HG03135 (cell line): ENCODE measurements around the gene IDUA.
"Not testable (repeated sequence)": the region's sequence is repeated elsewhere in the genome, so short reads cannot be mapped to it uniquely, and the experiment has no call there.

Source experiments
- ATAC-seq: cut with Tn5 transposase; IDR thresholded peaks from one replicate; pipeline ENCODE4 v1.9.1; 2021; ENCODE audit warnings: mild to moderate bottlenecking, moderate library complexity; ENCODE audit not compliant: unreplicated experiment

Gene IDUA

DNA sequence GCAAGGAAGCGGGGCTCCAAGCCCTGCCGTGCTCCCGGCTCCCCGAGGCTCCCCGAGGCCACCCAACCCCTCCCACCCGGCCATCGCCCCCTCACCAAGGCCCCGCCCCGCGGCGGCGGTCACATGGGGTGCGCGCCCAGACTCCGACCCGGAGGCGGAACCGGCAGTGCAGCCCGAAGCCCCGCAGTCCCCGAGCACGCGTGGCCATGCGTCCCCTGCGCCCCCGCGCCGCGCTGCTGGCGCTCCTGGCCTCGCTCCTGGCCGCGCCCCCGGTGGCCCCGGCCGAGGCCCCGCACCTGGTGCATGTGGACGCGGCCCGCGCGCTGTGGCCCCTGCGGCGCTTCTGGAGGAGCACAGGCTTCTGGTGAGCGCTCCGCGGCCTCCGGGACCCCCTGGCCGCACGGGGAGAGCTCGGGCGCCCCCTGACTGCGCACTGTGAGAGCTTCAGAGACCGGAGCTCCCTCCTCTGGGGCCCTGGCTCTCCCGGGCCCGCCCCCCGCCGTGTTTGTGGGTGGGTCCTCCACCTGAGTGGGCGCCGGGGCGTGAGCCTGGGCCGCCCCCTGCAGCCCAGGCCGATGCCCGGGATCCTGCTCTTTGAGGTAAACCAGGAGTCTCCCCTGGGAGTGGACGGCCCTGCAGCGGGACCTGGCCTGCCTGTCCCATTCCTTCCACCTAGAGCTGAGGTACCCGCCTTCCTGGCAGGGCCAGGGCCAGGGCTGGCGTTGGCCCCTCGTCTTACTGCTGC, at the start of gene IDUA:
Gene IDUA (plus strand): TSS at position 166 of the 745 bp plus-strand sequence. CDS start 41 bp downstream, at position 207.
- peak; percentile 64 for ATAC-seq

DNA sequence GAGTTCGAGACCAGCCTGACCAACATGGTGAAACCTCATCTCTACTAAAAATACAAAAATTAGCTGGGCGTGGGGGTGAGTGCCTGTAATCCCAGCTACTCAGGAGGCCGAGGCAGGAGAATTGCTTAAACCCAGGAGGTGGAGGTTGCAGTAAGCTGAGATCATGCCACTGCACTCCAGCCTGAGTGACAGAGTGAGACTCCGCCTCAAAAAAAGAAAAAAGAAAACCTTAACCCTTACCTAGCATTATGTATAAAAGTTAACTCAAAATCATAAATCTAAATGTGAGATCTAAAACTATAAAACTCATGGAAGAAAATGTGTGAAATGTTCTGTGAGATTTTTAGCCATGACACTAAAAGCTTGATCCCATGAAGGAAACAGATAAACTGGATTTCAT, 47.3 kb upstream of the IDUA start:
- not testable (repeated sequence) for ATAC-seq

DNA sequence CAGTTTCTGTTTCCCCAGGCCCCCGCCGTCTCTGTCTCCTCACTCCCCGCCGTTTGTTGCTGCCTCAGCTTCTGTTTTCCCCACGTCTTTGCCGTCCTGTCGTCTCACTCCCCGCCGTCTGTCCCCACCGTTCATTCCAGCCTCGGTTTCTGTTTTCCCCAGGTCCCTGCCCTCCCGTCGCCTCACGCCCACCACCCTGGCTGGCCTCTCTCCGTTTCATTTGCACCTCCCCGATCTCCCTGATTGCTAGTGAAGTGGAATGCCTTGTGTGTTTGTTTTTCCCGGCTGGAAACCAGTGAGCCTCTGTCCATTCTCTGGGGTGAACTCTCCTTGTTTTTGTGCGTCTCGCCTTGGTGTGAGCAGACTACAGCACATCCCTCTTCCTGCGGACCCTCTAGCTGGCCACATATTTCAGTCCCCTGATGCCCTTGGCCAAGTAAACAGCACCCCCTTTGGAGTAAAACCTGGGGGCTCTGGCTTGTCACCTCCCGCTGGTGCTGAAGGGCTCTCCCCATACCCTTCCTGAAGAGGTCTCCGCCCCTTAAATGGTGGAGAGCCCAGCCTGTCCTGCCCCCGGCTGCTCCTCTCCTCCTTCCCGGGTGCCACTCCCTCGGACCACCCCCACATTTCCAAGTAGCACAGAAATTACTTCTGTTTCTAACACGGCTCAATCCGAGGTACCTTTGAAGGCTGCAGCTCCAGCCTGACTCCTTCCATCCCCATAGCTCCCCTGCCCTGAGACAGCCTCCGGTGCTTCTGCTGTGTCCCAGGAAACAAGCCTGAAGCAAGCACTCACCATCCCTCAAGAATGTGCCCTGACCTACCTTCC, 41.4 kb upstream of the IDUA start:
- ATAC-seq = no peak

DNA sequence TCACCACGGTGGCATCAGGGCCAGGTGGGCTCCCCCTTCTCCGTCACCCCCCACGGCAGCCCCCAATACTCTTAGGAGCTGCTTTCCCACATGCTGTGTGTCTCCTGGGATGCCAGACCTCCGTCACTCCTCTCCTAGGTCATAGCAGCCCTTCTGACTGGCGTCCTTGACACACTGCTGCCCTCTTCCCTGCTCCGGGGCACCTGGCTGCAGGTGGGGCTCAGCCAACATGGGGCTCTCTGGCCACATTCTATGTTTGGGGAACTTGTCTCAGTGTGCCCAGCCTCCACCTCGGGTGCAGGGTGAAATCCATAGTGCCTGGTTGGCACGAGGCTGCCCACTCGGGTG, 40.8 kb upstream of the IDUA start:
- no peak for ATAC-seq

DNA sequence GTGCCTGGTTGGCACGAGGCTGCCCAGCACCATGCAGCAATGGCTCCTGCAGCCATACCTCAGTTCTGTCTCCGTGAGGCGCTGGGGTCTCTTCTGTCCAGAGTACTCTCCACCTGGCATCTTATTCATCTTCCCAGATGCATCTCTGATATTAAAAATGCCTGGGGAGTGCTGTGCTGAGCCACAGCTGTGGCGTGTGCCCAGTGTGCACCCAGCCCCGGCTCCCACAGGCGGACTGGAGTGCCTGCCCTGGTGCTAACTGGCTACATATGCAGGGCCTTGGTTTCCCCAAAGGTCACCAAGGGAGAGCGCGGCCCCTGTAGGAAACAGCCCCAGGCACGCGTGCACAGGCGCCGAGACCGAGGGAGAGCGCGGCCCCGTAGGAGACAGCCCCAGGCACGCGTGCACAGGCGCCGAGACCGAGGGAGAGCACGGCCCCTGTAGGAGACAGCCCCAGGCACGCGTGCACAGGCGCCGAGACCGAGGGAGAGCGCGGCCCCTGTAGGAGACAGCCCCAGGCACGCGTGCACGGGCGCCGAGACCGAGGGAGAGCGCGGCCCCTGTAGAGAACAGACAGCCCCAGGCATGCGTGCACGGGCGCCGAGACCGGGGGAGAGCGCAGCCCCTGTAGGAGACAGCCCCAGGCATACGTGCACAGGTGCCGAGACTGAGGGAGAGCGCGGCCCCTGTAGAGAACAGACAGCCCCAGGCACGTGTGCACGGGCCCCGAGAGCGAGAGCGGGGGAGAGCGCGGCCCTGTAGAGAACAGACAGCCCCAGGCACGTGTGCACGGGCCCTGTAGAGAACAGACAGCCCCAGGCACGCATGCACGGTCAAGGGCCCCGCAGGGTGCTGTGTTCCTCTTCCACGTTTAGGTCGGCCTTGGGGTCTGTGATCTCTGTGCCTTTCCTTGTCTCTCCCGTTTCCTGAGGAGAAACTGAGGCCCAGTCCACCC, 40.0 kb upstream of the IDUA start:
- ATAC-seq = no peak

DNA sequence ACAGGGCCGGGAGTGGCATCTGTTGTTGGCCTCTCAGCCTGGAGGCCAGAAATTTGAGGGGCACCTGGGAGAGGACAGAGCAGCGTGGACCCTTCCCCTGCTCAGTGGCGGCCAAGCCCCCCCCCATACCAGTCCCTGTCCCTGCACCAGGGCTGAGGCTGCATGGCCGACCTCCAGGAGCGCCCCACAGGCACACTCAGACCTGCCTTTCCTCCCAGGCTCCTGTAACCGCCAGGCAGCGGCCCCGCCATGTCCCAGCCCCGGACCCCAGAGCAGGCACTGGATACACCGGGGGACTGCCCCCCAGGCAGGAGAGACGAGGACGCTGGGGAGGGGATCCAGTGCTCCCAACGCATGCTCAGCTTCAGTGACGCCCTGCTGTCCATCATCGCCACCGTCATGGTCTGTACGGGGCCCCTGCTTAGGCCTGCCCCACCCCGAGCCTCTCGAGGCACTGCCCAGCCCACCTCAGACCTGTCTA, 39.3 kb upstream of the IDUA start:
- no peak for ATAC-seq

DNA sequence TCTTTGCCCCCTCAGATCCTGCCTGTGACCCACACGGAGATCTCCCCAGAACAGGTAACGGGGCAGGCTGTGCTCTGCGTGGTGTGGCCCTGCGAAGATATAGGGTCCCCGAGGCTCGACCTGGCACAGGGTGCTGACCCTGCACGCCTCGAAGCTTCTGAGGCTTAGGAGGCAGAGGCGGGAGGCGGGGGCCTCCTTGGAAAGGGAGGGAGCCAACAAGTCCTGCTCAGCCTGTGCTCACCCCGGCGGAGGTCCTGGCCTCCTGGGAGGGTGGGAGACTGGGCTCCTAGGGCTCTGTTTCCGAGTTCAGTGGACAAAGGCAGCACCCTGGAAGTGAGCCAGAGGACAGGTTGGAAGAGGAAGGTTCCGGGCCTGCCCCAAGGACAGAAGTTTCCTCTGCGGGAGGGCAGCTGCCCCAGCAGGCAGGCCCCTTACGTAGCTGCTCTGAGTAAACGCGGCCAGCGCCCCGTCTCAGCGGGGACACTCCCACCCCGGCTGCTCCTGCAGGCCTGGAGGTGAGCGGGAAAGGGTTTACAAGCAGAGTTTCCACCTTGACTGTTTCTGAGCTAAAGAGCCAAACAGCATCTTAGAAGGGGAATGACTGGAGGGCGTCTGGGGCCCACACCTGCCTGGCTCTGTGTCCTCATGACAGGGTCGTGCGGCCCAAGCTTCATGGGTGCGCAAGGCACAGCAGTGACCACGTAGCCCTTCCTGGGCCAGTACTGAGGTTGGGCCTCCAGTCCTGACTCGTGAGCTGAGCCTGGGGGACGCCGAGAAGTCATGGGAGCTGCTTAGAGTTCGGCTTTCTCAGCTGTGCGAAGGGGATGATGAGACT, 38.5 kb upstream of the IDUA start:
- no peak for ATAC-seq

DNA sequence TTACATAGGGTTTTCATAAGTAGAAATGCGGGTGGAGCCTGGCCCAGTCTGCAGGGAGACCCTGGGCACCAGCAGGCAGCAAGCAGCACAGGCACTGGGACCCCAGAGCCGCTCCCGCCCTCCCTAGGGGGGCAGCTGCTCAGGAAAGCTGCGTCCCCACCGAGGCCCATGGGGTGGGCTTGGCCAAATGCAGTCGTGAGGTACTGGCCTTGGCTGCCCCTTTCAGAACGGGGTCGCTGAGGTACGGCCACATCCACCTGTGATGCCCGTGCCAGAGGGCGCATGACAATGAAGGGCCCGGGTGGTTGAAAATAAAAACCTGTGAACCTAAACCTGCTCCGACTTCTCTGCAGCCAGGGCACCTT, 37.9 kb upstream of the IDUA start:
- ATAC-seq = no peak

DNA sequence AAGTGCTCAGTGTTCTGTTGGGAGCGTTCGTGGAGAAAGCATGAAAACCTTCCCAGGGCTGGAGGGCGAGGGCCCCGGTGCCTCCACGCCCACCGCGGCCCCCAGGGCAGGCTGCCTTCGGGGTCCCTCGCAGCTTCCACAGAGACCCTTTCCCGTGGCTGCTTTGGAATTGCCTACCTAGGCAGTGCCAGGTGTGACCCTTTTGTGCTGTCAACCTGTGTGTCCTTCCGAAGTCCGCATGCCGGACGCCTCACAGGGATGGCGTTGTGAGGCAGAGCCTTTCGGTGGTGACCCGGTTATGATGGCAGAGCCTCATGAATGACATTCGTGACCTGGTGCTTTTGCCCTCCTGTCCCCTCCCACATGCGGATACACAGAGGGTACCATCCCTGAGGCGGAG, 37.2 kb upstream of the IDUA start:
- no peak for ATAC-seq

DNA sequence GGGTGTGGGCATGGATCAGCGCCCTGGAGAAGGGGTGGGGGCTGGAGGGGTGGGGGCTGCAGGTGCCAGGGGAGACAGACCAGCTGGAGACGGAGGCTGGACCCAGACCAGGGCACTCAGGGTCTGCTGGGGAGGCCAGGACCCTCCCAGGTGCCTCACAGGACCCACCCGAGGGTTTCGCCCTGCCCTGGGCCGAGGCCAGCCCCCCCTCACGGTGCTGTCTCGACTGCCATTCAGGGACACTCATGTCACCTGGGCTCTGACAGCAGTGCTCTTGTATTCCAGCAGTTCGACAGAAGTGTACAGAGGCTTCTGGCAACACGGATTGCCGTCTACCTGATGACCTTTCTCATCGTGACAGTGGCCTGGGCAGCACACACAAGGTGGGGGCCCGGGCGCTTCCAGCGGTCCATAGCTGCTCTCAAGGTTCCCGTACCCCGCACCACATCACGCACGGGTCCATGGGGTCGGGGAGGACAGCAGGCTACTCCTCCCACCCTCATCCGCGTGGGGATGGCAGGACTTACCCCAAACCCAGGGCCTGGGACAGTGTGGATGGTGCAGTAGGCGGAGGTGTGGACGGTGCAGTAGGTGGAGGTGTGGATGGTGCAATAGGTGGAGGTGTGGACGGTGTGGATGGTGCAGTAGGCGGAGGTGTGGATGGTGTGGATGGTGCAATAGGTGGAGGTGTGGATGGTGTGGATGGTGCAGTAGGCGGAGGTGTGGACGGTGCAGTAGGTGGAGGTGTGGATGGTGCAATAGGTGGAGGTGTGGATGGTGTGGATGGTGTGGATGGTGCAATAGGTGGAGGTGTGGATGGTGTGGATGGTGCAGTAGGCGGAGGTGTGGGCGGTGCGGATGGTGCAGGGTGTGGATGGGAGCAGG, 36.5 kb upstream of the IDUA start:
- ATAC-seq = no peak

DNA sequence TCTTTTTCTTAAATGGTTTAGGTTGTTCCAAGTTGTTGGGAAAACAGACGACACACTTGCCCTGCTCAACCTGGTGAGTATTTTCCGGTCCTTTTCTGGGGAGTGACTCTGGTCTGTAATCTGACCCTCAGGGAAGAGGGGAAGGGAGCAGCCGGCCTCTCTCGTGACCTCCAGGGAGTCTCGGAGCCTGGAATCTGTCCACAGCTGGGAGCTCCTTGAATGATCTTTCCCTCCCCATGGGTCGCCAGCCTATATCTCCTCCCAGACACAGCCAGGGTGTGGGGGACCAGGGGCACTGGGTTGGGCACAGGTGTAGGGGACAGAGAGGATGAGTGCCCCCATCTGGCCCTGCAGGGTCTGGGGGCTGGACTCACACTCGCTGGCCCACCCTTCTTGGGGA, 35.7 kb upstream of the IDUA start:
- no peak for ATAC-seq

DNA sequence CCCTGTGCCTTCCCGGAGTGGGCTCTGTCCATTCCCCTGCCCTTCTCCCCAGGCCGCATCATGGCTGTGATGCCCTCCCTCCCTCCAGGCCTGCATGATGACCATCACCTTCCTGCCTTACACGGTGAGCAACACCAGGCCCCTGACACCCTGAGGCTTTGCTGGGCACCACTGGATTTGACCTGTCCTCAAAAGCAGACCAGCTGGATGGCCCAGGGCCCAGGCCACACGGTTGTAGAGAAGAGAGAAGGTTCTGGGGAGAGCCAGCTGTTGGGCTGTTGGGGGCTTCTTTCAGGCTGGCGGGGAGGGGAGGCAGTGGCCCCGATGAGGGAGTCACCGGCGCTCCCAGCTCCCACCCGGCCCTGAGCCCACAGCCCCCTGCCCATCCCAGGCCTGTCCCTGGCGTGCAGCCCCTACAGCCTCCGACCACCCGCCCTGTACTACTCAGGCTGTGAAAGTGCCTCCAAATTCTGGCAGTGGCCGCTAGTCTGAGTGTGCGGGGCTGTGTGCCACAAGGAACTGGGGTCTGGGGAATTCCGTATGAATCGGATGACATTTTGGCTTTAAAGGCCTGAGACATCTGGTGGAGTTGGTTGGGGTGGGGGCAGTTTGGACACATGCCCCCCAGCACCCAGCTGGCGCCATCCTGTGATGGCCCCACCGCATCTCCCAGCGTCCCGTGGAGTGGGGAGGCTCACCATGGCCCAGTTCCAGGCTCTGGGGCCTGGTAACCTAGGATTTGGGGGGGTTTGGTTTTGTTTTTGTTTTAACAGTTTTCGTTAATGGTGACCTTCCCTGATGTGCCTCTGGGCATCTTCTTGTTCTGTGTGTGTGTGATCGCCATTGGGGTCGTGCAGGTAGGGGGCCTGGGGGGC, 35.0 kb upstream of the IDUA start:
- ATAC-seq = no peak

DNA sequence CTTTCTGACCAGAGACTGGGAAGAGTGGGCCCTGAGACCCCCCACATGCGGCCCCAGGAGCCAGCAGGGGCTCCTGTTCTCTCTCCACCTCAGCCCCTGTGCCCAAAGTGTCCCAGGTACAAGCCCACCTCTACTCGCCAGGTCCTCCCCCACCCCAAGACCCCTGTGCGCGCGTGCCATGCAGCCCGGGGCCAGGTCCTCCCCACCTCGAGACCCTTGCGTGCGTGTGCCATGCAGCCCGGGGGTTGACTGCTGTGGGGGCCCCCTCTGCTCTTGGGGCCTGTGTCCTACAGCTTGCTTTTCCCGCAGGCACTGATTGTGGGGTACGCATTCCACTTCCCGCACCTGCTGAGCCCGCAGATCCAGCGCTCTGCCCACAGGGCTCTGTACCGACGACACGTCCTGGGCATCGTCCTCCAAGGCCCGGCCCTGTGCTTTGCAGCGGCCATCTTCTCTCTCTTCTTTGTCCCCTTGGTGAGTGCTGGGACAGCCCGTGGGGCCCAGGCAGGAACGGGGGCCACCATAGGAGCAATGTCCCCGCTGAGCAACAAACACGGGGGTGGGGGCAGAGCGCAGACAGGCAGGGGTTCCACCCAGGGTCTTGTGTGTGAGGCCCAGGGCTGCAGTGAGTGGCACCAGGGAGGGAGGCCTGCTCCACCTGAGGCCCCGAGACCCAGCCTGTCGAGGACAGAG, 33.8 kb upstream of the IDUA start:
- no peak for ATAC-seq

DNA sequence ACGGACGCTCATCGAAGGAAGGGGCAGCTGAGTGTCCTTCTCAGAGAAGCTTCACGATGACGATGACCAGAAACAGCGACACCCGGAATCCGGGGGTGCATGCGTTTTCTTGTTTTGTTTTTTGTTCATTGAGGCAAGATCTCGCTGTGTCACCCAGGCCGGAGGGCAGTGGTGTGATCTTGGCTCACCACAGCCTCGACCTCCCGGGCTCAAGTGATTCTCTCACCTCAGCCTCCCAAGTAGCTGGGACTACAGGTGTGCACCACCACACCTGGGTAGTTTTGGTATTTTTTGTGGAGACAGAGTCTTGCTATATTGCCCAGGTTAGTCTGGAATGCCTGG, 33.3 kb upstream of the IDUA start:
- ATAC-seq = no peak

DNA sequence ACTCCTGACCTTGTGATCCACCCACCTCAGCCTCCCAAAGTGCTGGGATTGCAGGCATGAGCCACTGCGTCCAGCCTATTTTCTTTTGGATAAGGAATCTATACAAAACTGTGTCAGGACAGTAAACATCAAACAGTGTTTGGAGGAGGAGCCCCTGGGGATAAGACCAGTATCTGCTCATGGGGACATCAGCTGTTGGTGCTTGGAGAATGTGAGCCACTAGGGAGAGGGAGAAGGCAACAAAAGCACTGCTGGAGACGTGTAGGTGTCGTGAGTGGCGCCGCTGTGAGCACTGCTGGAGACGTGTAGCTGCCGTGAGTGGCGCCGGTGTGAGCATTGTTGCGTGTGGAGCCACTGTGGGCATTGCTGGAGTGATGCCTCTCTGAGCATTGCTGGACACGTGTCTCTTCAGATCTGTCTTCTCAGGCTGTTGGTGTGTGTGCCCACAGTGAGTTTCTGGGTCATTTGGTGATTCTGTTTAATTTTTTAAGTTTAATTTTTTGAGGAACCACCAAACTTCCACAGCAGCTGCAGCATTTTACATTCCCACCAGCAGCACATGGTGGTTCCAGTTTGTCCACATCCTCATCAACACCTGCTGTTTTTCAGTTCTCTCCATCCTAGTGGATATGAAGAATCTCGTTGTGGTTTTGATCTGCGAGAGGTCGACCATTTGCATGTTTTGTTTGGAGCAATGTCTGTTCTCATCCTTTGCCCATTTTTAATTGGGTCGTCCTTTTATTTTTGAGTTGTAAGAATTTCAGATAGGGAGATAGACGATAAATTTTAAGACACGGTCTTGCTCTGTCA, 32.4 kb upstream of the IDUA start:
- ATAC-seq = no peak

DNA sequence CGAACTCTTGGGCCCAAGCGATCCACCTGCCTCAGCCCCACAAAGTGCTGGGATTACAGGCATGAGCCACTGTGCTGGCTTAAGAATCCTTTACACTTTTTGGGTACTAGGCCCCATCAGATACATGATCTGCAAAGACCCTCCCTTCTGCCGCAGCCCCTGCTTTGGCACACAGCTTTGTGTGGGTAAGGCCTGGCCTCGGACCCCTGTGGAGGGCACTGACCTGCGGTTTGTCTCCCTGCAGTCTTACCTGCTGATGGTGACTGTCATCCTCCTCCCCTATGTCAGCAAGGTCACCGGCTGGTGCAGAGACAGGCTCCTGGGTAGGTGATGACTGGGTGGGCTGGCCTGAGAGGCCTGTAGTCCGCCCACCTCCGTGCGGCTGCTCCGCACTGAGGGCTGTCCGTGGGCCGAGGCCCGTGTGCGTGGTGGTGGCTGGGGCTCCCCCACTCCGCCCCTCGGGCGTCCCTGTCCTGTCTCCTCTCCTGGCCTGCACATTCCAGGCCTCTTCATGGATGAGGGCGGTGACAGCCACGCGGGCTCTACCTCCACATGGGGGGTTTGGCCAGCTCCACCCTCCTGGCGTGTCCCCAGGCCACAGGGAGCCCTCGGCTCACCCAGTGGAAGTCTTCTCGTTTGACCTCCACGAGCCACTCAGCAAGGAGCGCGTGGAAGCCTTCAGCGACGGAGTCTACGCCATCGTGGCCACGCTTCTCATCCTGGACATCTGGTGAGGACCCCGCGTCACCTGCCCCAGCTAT, 31.5 kb upstream of the IDUA start:
- ATAC-seq = no peak
